GM23338 (cell line): ENCODE data around the gene OCIAD1. TPM values are rescaled to one million over a fixed set of nuclear protein-coding genes. Genes with fewer than 3 reads are reported as not detected.
A peak's percentile ranks its signal among the peaks of the same experiment; 100 is the strongest.

ENCODE experiments used
- ATAC-seq: fragments of 200-7000 bp; cut with Tn5 transposase; 3 replicates; pipeline ENCODE4 v1.9.1; 2020
- DNase-seq: peaks from one replicate; pipeline ENCODE4 v3.0.0-alpha.2; 2015; ENCODE audit warnings: low spot score
- H2AFZ ChIP-seq: fragments of 200-600 bp; sonication (generic); 2 replicates; pipeline ENCODE4 v1.8.0; 2016; ENCODE audit warnings: antibody characterized with exemption, mild to moderate bottlenecking, moderate library complexity
- H3F3A ChIP-seq: fragments of 200-600 bp; sonication (generic); replicated peaks from 2 replicates; pipeline ENCODE4 v1.8.0; 2017; ENCODE audit warnings: antibody characterized with exemption, mixed run types, low read depth
- H3K27ac ChIP-seq: fragments of 200-600 bp; sonication (generic); 2 replicates; pipeline ENCODE4 v1.6.1; 2016; ENCODE audit warnings: low read depth
- H3K27me3 ChIP-seq: fragments of 200-600 bp; sonication (generic); 2 replicates; pipeline ENCODE4 v1.8.0; 2016; ENCODE audit warnings: mild to moderate bottlenecking, mixed run types, moderate library complexity; ENCODE audit not compliant: insufficient read depth
- H3K36me3 ChIP-seq: fragments of 200-600 bp; sonication (generic); 2 replicates; pipeline ENCODE4 v1.8.0; 2016; ENCODE audit warnings: mild to moderate bottlenecking; ENCODE audit not compliant: insufficient read depth
- H3K4me1 ChIP-seq: fragments of 200-600 bp; sonication (generic); 2 replicates; pipeline ENCODE4 v1.8.0; 2016; ENCODE audit warnings: mild to moderate bottlenecking, moderate library complexity; ENCODE audit not compliant: insufficient read depth
- H3K4me2 ChIP-seq: fragments of 200-600 bp; sonication (generic); 2 replicates; pipeline ENCODE4 v1.7.1; 2017; ENCODE audit warnings: mixed run types
- H3K4me3 ChIP-seq: fragments of 200-600 bp; sonication (generic); 2 replicates; pipeline ENCODE4 v1.6.1; 2016; ENCODE audit warnings: mixed run types
- H3K79me2 ChIP-seq: fragments of 200-600 bp; sonication (generic); replicated peaks from 2 replicates; pipeline ENCODE4 v1.8.0; 2017; ENCODE audit warnings: mild to moderate bottlenecking; ENCODE audit not compliant: insufficient read depth
- H3K9me2 ChIP-seq: fragments of 200-600 bp; sonication (generic); 2 replicates; pipeline ENCODE4 v1.8.0; 2017; ENCODE audit not compliant: insufficient read depth
- H4K20me1 ChIP-seq: fragments of 200-600 bp; sonication (generic); replicated peaks from 2 replicates; pipeline ENCODE4 v1.8.0; 2017; ENCODE audit warnings: mild to moderate bottlenecking; ENCODE audit not compliant: insufficient read depth
- H3K27ac Mint-ChIP-seq: 2 replicates; pipeline ENCODE4 v1.8.0; 2020; ENCODE audit warnings: inconsistent platforms, mild to moderate bottlenecking, moderate library complexity, mixed read lengths
- H3K27me3 Mint-ChIP-seq: 3 replicates; pipeline ENCODE4 v1.8.0; 2022; ENCODE audit warnings: low read depth, mild to moderate bottlenecking, moderate library complexity, mixed read lengths, inconsistent platforms; ENCODE audit not compliant: insufficient read depth, poor library complexity
- H3K36me3 Mint-ChIP-seq: 3 replicates; pipeline ENCODE4 v1.8.0; 2021; ENCODE audit warnings: low read depth, mild to moderate bottlenecking, inconsistent platforms, moderate library complexity, mixed read lengths
- H3K4me1 Mint-ChIP-seq: 3 replicates; pipeline ENCODE4 v1.8.0; 2020; ENCODE audit warnings: mild to moderate bottlenecking, inconsistent platforms, mixed read lengths
- H3K4me3 Mint-ChIP-seq: 3 replicates; pipeline ENCODE4 v1.8.0; 2021; ENCODE audit warnings: moderate library complexity, mild to moderate bottlenecking, inconsistent platforms, mixed read lengths
- H3K9me3 Mint-ChIP-seq: 3 replicates; pipeline ENCODE4 v1.8.0; 2020; ENCODE audit warnings: moderate library complexity, mild to moderate bottlenecking, inconsistent platforms, mixed read lengths
- CREB1 ChIP-seq: fragments of 250-450 bp; sonication (Bioruptor Pico); IDR thresholded peaks from 2 replicates; pipeline ENCODE4 v1.5.0; 2020; ENCODE audit warnings: low read depth, mild to moderate bottlenecking, moderate library complexity
- ETS1 ChIP-seq: IDR thresholded peaks from 2 replicates; pipeline ENCODE4 v1.6.1; 2016; ENCODE audit warnings: antibody characterized with exemption
- EZH2 ChIP-seq: fragments of 200-600 bp; sonication (generic); IDR thresholded peaks from one replicate; pipeline ENCODE4 v1.8.0; 2017; ENCODE audit warnings: antibody characterized with exemption, mild to moderate bottlenecking, low read depth; ENCODE audit not compliant: unreplicated experiment
- EZH2phosphoT487 ChIP-seq: fragments of 200-600 bp; sonication (generic); IDR thresholded peaks from one replicate; pipeline ENCODE4 v1.8.1; 2018; ENCODE audit warnings: antibody characterized with exemption; ENCODE audit not compliant: unreplicated experiment
- JUNB ChIP-seq: IDR thresholded peaks from one replicate; pipeline ENCODE4 v1.6.1; 2016; ENCODE audit warnings: antibody characterized with exemption; ENCODE audit not compliant: unreplicated experiment
- NANOG ChIP-seq: IDR thresholded peaks from 2 replicates; pipeline ENCODE4 v1.6.1; 2016; ENCODE audit warnings: antibody characterized with exemption, borderline replicate concordance
- POLR2AphosphoS5 ChIP-seq: IDR thresholded peaks from 2 replicates; pipeline ENCODE4 v1.6.1; 2016; ENCODE audit warnings: antibody characterized with exemption, low read depth
- REST ChIP-seq: IDR thresholded peaks from one replicate; pipeline ENCODE4 v1.6.1; 2018; ENCODE audit warnings: antibody characterized with exemption; ENCODE audit not compliant: unreplicated experiment
- STAT1 ChIP-seq: IDR thresholded peaks from one replicate; pipeline ENCODE4 v1.6.1; 2016; ENCODE audit warnings: antibody characterized with exemption; ENCODE audit not compliant: unreplicated experiment
- ZNF114 ChIP-seq: fragments of 250-450 bp; sonication (Bioruptor Pico); IDR thresholded peaks from 2 replicates; pipeline ENCODE4 v1.5.0; 2020; ENCODE audit warnings: mild to moderate bottlenecking, moderate library complexity
- ZNF331 ChIP-seq: fragments of 250-450 bp; sonication (Bioruptor Pico); IDR thresholded peaks from 2 replicates; pipeline ENCODE4 v1.5.0; 2020; ENCODE audit warnings: low read depth, mild to moderate bottlenecking, moderate library complexity
- polyA plus RNA-seq: library from polyadenylated mRNA; unstranded; fragments of >200 nt; fragmentation: Nextera tagmentation; extraction: Ambion mirVana; gene quantifications from 2 replicates; pipeline ENCODE4 v1.2.1, GENCODE V29; 2016
- total RNA-seq: library from RNA; depleted of rRNA; stranded (reverse); fragments of >200 nt; shearing (Covaris generic); gene quantifications from 2 replicates; pipeline ENCODE4 v1.2.3, GENCODE V29; 2014
- TF ChIP-seq, protein P1 (sequence below): fragments of 250-450 bp; sonication (Bioruptor Pico); IDR thresholded peaks from 2 replicates; pipeline ENCODE4 v1.5.0; 2020; ENCODE audit warnings: mild to moderate bottlenecking, moderate library complexity
- TF ChIP-seq, protein P2 (sequence below), 2 experiments: fragments of 200-600 bp in 1 of 2; sonication (generic) in 1 of 2; conservative IDR thresholded peaks; 2 replicates each; pipeline versions ENCODE4 v1.5.1 to v1.6.1; 2016 to 2017; ENCODE audit warnings: antibody characterized with exemption in 2 of 2, low read depth in 2 of 2, mild to moderate bottlenecking in 2 of 2, moderate library complexity in 1 of 2

Gene OCIAD1
- total and polyA plus RNA-seq, 2 experiments from 2014 or later = 125 to 190 TPM

DNA sequence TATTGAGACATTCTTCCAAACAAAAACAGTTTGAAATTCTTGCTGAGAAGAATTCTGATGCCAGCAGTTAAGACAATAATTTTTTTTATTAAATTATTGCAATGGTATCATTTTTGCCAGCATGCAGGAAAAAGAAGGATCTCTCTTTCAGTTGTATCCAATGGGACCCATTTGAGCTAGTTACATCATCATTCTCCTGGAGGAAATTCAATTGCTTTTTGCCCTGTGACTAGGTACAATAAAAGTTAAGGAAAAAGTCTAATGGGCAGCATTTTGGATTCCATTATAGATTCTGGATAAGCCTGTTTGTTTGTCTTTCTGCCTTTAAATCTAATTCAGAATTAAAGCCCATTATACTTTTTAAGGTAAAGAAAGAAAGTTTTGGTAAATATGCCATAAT is 40.3 kb upstream of the OCIAD1 start:
- H3K4me3 ChIP-seq = no peak overlapping the region
- H3K27me3 ChIP-seq = no peaks in the 10 kb centered on the region
- Mint-ChIP-seq H3K27me3 (peaks cover 3% of the 10 kb centered on the region), H3K4me3 (no peak overlapping the region), H3K9me3 (no peaks in the 10 kb centered on the region), H3K4me1 (no peaks in the 10 kb centered on the region), H3K36me3 (no peaks in the 10 kb centered on the region), H3K27ac (no peak overlapping the region)
- no peaks in the 10 kb centered on the region for H4K20me1 ChIP-seq
- DNase-seq (no peak), ATAC-seq (no peak)
- no peaks in the 10 kb centered on the region for H3F3A ChIP-seq
- TF ChIP-seq, protein P1, sequence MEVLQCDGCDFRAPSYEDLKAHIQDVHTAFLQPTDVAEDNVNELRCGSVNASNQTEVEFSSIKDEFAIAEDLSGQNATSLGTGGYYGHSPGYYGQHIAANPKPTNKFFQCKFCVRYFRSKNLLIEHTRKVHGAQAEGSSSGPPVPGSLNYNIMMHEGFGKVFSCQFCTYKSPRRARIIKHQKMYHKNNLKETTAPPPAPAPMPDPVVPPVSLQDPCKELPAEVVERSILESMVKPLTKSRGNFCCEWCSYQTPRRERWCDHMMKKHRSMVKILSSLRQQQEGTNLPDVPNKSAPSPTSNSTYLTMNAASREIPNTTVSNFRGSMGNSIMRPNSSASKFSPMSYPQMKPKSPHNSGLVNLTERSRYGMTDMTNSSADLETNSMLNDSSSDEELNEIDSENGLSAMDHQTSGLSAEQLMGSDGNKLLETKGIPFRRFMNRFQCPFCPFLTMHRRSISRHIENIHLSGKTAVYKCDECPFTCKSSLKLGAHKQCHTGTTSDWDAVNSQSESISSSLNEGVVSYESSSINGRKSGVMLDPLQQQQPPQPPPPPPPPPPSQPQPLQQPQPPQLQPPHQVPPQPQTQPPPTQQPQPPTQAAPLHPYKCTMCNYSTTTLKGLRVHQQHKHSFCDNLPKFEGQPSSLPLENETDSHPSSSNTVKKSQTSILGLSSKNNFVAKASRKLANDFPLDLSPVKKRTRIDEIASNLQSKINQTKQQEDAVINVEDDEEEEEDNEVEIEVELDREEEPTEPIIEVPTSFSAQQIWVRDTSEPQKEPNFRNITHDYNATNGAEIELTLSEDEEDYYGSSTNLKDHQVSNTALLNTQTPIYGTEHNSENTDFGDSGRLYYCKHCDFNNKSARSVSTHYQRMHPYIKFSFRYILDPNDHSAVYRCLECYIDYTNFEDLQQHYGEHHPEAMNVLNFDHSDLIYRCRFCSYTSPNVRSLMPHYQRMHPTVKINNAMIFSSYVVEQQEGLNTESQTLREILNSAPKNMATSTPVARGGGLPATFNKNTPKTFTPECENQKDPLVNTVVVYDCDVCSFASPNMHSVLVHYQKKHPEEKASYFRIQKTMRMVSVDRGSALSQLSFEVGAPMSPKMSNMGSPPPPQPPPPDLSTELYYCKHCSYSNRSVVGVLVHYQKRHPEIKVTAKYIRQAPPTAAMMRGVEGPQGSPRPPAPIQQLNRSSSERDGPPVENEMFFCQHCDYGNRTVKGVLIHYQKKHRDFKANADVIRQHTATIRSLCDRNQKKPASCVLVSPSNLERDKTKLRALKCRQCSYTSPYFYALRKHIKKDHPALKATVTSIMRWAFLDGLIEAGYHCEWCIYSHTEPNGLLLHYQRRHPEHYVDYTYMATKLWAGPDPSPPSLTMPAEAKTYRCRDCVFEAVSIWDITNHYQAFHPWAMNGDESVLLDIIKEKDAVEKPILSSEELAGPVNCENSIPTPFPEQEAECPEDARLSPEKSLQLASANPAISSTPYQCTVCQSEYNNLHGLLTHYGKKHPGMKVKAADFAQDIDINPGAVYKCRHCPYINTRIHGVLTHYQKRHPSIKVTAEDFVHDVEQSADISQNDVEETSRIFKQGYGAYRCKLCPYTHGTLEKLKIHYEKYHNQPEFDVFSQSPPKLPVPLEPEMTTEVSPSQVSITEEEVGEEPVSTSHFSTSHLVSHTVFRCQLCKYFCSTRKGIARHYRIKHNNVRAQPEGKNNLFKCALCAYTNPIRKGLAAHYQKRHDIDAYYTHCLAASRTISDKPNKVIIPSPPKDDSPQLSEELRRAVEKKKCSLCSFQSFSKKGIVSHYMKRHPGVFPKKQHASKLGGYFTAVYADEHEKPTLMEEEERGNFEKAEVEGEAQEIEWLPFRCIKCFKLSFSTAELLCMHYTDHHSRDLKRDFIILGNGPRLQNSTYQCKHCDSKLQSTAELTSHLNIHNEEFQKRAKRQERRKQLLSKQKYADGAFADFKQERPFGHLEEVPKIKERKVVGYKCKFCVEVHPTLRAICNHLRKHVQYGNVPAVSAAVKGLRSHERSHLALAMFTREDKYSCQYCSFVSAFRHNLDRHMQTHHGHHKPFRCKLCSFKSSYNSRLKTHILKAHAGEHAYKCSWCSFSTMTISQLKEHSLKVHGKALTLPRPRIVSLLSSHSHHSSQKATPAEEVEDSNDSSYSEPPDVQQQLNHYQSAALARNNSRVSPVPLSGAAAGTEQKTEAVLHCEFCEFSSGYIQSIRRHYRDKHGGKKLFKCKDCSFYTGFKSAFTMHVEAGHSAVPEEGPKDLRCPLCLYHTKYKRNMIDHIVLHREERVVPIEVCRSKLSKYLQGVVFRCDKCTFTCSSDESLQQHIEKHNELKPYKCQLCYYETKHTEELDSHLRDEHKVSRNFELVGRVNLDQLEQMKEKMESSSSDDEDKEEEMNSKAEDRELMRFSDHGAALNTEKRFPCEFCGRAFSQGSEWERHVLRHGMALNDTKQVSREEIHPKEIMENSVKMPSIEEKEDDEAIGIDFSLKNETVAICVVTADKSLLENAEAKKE (CRISPR knock-in tag) = no peak
- no peak for TF ChIP-seq STAT1
- no peak for TF ChIP-seq JUNB
- TF ChIP-seq NANOG = no peak
- TF ChIP-seq ZNF331 = no peak
- TF ChIP-seq ETS1 = no peak
- TF ChIP-seq ZNF114 (CRISPR knock-in tag) = no peak
- no peak for TF ChIP-seq REST
- TF ChIP-seq EZH2 = no peak
- TF ChIP-seq CREB1 (CRISPR knock-in tag) = no peak
- TF ChIP-seq EZH2phosphoT487 = no peak
- TF ChIP-seq, protein P2, sequence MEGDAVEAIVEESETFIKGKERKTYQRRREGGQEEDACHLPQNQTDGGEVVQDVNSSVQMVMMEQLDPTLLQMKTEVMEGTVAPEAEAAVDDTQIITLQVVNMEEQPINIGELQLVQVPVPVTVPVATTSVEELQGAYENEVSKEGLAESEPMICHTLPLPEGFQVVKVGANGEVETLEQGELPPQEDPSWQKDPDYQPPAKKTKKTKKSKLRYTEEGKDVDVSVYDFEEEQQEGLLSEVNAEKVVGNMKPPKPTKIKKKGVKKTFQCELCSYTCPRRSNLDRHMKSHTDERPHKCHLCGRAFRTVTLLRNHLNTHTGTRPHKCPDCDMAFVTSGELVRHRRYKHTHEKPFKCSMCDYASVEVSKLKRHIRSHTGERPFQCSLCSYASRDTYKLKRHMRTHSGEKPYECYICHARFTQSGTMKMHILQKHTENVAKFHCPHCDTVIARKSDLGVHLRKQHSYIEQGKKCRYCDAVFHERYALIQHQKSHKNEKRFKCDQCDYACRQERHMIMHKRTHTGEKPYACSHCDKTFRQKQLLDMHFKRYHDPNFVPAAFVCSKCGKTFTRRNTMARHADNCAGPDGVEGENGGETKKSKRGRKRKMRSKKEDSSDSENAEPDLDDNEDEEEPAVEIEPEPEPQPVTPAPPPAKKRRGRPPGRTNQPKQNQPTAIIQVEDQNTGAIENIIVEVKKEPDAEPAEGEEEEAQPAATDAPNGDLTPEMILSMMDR (conservative IDR thresholded peaks at IDR 0.05; ENCODE audit: low read depth in 2 of 2) = no peak
- TF ChIP-seq POLR2AphosphoS5 = no peak
- H3K36me3 ChIP-seq = no peaks in the 10 kb centered on the region
- no peak overlapping the region for H3K4me2 ChIP-seq
- H3K9me2 ChIP-seq = no peaks in the 10 kb centered on the region; the same call in 1 of the 2 replicates
- no peaks in the 10 kb centered on the region for H3K79me2 ChIP-seq
- peak overlapping the region; percentile 48; the same call in 1 of the 2 replicates for H2AFZ ChIP-seq
- no peak overlapping the region for H3K27ac ChIP-seq
- no peaks in the 10 kb centered on the region for H3K4me1 ChIP-seq
